Activated T-cell treated with anti-CD3 and anti-CD28 coated beads, Interleukin-2, amount 50 U/mL, for 4 hours (primary cell): Measurements from ENCODE around the gene MYOM3. TPM values are rescaled to one million over a fixed set of nuclear protein-coding genes. Genes with fewer than 3 reads are reported as not detected.

Experiments
- ATAC-seq, 2 donors: fragments of 200-7000 bp; cut with Tn5 transposase; one replicate each; pipeline ENCODE4 v1.10.0; 2021
- DNase-seq: peaks from one replicate; pipeline ENCODE4 v3.0.0-alpha.2; 2020
- H3K27me3 Mint-ChIP-seq: one replicate; pipeline ENCODE4 v1.8.0; 2021; ENCODE audit warnings: low read depth, mixed read lengths
- H3K36me3 Mint-ChIP-seq: one replicate; pipeline ENCODE4 v1.8.0; 2022; ENCODE audit warnings: mixed read lengths; ENCODE audit not compliant: insufficient read depth
- H3K4me1 Mint-ChIP-seq: one replicate; pipeline ENCODE4 v1.8.0; 2021; ENCODE audit warnings: low read depth, mixed read lengths
- H3K4me3 Mint-ChIP-seq: one replicate; pipeline ENCODE4 v1.8.0; 2021; ENCODE audit warnings: mild to moderate bottlenecking, moderate library complexity, mixed read lengths
- H3K9me3 Mint-ChIP-seq: one replicate; pipeline ENCODE4 v1.8.0; 2021; ENCODE audit warnings: mixed read lengths
- total RNA-seq, 3 donors: library from RNA; stranded (reverse); gene quantifications; one replicate each; pipeline ENCODE4 v1.2.1, GENCODE V29; 2021

Gene MYOM3
- total RNA-seq: not detected

DNA sequence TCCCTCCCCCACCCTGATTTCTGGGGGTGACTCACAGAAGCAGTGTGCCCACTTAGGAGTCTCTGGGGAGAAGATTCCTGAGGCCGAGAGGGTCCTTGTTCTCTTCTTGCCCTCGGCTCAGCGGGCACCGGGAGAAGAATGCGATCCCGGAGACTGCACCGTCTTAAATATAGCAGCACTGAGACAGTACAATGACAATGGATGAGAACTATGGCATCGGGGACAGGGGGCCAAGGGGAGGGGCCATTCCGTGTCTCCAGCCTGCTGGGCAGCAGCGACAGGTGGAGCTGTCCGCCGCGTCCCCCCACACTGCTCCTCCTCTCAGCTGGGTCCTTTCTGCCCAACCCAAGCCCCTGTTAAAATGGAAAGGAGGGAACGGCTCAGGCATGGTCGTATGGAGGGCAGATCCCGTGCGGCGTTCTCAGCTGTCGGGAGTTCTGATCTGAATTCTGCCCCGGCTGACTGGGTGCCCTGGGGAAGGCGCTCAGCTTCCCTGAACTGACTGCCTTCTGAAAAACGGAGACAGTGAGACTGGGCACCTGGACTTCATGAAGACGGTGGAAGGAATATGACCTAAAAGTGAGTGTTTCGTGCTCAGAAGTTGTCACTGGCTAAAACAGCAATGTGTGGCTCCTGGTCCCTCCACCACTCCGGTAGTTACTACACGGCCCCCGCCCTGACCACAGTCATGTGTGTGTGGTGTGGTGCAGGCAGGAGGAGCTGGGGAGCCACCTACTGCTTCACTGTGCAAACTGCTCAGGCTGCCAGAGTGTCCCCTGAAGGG, at the start of gene MYOM3:
MYOM3 (minus strand) TSS at position 140 of the 784 bp plus-strand sequence. CDS start 3,499 bp downstream, outside the sequence.
- H3K27me3 Mint-ChIP-seq: peaks cover 29% of the 10 kb centered on the region
- H3K9me3 Mint-ChIP-seq: no peaks in the 10 kb centered on the region
- H3K4me3 Mint-ChIP-seq: no peak within 1 kb of the TSS
- H3K4me1 Mint-ChIP-seq: peaks cover 3% of the 10 kb centered on the region
- no peaks in the 10 kb centered on the region for H3K36me3 Mint-ChIP-seq
- peak; percentile 91 to 94 for ATAC-seq
- no peak for DNase-seq

DNA sequence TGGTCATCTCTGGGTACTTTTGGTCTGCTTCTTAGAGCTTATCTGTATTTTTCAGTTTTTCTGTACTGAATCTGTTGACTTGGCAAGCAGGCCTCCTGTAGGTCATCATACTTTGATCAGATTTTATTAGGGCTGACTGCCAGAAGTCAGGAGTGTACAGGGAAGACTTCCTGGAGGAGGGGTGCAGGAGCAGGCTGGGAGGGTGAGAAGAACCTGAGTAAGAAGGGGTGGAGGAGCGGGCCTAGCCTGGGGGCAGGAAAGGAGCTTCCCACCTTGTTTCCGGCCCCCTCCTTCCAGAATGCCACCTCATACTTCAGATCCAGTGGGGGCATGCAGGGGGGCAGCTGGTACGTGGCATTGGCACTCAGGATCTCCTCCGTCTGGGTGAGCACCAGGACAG, 49.3 kb upstream of the MYOM3 start:
- ATAC-seq (no peak), DNase-seq (no peak)
- H3K4me3 Mint-ChIP-seq: no peak overlapping the region
- H3K27me3 Mint-ChIP-seq: no peaks in the 10 kb centered on the region
- H3K9me3 Mint-ChIP-seq: no peaks in the 10 kb centered on the region
- H3K36me3 Mint-ChIP-seq: peaks cover 12% of the 10 kb centered on the region
- no peaks in the 10 kb centered on the region for H3K4me1 Mint-ChIP-seq

DNA sequence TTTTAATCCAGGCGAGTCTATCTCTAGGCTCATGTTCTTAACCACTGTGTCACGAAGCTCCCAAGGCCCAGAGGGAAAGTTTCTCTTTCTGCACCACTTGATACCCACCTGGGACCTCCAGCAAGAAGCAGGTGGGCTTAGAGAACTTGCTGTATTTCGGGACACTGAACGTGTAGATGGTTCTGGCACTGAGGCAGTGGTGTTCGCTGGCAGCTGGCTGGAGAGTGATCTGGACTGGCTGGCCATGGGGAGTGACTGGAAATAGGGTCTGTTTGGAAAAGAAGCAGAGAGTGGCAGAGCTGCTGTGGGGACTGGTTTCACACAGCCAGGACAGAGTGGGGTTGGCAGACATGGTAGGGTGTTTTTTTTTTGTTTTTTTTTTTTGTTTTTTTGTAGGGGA, 47.4 kb upstream of the MYOM3 start:
- H3K27me3 Mint-ChIP-seq: no peaks in the 10 kb centered on the region
- ATAC-seq (no peak), DNase-seq (no peak)
- no peak overlapping the region for H3K4me3 Mint-ChIP-seq
- H3K9me3 Mint-ChIP-seq: no peaks in the 10 kb centered on the region
- peaks cover 4% of the 10 kb centered on the region for H3K36me3 Mint-ChIP-seq
- H3K4me1 Mint-ChIP-seq: no peaks in the 10 kb centered on the region

DNA sequence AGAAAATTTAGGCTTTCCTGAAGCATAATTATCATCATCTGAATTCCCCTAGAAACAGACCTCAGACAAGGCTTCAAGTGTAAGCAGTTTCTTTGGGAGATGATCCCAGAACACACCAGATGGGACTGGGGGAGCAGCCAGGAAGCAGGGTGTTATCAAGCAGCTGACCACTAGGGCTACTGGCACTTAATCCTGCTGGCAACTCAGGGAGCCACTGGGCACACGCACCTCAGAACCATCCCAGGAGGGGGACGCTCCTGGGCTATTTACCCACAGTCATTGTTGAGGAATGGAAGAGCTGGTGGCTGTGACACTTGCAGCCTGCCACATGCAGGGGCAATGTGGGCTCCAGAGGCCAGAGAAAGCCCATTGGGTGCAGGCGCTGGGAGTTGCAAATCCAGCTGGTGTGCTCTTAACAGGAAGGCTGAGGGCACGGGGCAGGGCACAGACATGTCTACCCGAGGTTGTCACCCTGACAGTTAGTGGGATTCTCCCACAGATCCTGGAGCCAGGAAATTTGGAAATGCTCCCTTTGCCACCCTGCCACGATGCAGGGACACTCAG, 46.1 kb upstream of the MYOM3 start:
- ATAC-seq: no peak
- H3K4me1 Mint-ChIP-seq: no peaks in the 10 kb centered on the region
- peaks cover 4% of the 10 kb centered on the region for H3K36me3 Mint-ChIP-seq
- no peak for DNase-seq
- no peaks in the 10 kb centered on the region for H3K9me3 Mint-ChIP-seq
- peaks cover 7% of the 10 kb centered on the region for H3K27me3 Mint-ChIP-seq
- no peak overlapping the region for H3K4me3 Mint-ChIP-seq

DNA sequence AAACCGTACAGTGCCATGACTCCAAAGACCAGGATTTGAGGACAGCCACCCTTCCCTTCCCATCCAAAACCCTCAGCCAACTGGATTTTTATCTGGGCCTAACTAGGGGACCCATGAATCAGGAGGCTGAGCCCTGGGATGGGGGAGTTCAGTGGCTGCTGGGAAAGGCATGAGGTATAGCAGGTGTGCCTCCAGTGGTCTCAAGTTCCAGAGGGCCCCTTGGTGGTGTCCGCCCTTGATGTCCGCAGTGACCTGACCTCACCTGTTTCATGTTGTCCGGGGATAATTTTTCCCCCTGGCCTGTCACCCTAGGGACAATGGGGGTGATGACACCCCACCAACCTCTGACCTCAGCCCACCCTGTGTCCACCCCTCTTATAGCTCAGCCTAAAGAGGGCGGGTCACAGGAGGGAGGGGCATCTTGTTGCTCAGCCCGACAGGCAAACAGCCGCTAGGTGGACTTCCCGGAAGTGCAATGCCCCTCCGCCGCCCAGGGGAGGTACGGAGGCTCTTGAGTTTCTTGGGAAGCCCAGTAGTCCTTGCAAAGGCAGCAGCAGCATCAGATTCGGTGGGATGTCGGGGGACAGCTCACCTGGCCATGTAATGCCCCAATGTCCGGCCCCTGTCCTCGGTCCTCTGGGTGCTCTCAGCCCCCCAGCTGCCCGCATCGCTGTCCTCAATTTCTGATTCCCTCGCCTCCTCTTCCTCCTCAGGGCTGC, 44.8 kb upstream of the MYOM3 start:
- DNase-seq: no peak
- H3K4me1 Mint-ChIP-seq: no peaks in the 10 kb centered on the region
- peaks cover 4% of the 10 kb centered on the region for H3K36me3 Mint-ChIP-seq
- no peaks in the 10 kb centered on the region for H3K9me3 Mint-ChIP-seq
- H3K4me3 Mint-ChIP-seq: no peak overlapping the region
- H3K27me3 Mint-ChIP-seq: peaks cover 11% of the 10 kb centered on the region
- ATAC-seq: no peak

DNA sequence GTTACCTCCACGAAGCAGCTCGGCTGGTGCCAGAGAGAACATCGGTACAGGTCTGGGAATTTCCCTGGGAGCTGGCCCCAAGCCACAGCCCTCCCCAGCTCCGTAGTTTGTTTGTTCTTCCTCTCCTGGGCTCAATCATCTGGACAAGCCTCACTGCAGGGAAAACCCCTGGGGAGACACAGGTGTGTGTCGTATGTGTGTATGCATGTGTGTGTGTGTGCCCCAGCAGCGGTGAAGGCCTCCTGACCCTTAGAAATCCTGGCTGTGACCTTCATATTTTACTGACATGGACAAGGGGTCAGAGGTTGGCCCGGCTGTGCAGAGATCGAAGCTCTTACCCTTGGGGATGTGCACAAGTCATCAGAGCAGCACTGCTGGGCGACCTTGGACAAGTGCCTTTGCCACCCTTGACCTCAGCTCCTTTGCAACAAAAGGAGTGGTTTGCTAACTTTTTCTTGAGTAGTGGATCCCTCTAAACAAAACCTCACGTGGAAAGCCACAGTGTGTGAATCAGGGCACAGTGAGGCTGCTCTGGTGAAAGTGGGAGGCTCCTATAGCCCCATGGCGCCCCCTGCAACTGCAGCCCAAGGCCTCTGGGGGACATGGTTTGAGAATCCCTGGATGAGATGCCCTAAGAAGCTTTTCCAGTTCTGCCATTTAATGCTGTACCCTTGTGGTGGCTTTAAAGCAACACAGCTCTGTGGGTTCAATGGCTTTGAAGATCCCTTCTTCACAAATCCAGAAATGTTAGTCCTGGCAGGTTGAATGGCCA, 43.3 kb upstream of the MYOM3 start:
- DNase-seq (no peak), ATAC-seq (no peak)
- H3K27me3 Mint-ChIP-seq: peaks cover 26% of the 10 kb centered on the region
- peaks cover 4% of the 10 kb centered on the region for H3K36me3 Mint-ChIP-seq
- no peak overlapping the region for H3K4me3 Mint-ChIP-seq
- peaks cover 10% of the 10 kb centered on the region for H3K4me1 Mint-ChIP-seq
- no peaks in the 10 kb centered on the region for H3K9me3 Mint-ChIP-seq

DNA sequence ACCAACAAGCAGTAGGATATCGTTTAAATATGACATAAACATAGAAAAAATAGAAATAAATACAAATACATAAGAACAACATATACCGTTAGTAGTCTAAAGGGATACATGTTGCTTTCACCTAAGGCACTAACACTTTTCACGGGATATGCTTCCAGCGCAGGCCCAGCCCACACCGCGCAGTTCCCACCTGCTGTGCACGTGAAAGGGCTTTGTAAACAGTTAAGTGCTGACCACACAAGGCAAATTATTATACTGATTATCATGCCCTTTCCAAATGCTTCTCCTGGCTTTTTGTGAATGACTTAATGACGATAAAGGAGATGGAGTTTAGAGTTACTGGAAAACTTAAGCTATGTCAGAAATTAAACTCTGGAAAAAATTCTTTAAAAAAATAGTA, 42.3 kb upstream of the MYOM3 start:
- Mint-ChIP-seq H3K4me3 (no peak overlapping the region), H3K4me1 (peaks cover 16% of the 10 kb centered on the region), H3K27me3 (peaks cover 26% of the 10 kb centered on the region), H3K36me3 (peaks cover 4% of the 10 kb centered on the region), H3K9me3 (no peaks in the 10 kb centered on the region)
- DNase-seq (no peak), ATAC-seq (no peak)

DNA sequence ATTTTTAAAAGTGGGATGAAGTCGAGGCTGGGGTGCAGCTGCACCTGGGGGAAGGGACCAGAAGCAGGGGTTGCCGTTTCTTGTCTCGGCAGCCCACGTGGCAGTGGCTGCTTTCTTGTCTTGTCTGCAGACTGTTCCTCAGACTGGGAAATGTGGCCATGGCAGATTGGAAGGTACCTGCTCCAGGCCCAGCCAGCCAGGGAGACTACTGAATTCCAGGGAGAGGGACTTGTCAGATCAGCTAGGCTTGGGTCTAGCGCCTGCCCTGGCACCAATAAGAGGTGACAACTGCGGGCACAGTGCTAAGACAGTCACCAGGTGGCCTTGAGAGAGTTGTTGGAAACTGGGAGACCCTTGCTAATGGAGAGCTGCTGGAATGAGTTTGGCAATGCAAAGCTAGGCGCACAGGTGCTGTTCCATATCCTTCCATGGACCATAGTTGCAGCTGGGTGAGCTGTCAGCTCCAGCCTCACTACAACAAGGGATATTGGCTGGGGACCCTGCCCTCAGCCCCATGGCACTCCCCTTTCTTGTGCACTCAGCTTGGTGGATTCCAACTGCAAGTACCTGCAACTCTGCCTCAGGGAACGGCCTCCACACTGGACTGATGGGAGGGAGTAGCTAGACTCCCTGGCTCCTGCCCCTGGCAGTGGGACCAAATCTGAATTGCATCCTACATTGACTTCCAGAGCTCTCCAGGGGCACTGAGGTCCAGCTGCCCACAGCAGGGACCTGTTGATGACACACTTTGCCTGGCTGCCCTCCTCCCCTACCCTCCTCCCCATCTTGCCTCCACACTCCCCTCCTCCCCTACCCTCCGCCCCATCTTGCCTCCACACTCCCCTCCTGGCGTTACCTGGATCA, 40.9 kb upstream of the MYOM3 start:
- DNase-seq: no peak
- Mint-ChIP-seq H3K9me3 (no peaks in the 10 kb centered on the region), H3K4me3 (no peak overlapping the region), H3K27me3 (peaks cover 28% of the 10 kb centered on the region), H3K36me3 (peaks cover 3% of the 10 kb centered on the region), H3K4me1 (peaks cover 16% of the 10 kb centered on the region)
- ATAC-seq: no peak

DNA sequence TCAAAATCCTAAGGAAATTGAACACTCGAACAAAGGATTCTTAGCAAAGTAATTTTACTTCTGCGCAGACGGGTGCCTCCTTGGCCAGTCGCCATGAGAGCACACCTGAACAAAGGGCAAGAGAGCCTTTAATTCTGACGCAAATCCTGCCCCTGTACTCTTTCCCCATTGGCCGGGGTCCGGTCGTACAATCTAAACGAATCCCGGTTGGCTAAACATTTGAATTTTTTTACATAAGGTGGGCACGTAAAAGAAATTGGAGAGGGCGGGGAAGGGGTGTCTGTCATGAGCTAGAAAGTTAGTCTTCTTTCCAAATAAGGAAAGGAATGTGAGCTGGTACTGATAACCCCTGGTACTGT, 39.2 kb upstream of the MYOM3 start:
- DNase-seq (no peak), ATAC-seq (no peak)
- peaks cover 16% of the 10 kb centered on the region for H3K4me1 Mint-ChIP-seq
- no peaks in the 10 kb centered on the region for H3K36me3 Mint-ChIP-seq
- no peaks in the 10 kb centered on the region for H3K9me3 Mint-ChIP-seq
- H3K4me3 Mint-ChIP-seq: peak overlapping the region; percentile 56
- H3K27me3 Mint-ChIP-seq: peaks cover 32% of the 10 kb centered on the region

DNA sequence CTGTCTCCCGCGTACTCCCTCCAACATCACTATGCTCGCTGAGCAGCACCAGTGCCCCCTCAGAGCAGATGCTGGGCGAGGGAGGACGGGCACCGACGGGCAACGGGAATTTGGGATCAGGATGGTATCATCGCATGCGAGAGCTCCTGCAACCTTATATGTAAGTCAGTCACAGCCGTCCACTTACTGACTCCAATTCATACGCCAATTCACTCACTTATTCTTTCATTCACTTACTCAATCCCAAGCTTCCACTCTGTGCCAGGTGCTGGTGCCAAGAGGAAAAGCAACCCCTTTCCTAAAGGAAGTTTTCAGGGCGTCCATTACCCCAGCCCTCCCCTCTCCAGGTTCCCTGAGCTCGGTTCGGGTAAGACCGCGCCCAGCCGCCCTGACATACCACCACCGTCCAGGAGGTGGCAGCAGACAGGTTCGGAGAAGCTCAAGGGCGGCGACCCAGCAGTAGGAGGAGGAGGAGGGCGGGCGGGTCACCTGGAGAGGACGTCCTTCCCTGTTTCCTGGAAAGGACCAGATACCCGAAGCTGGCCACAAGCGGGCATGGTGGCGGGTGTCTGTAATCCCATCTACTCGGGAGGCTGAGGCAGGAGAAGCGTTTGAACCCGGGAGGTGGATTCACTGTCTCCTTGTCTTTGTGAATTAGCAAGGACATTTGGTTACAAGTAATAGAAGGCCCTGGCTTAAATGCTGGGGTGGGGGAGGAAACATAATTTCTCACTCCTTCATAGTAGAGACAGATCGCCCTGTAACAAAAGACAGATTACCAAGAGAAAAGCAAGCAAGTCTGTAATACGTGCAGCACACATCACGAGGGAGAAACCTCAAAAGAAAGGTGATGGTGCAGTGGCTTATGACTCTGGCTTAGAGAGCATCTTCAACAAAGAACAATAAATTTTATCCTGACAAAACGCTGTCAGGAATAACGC, 38.6 kb upstream of the MYOM3 start:
- Mint-ChIP-seq H3K36me3 (no peaks in the 10 kb centered on the region), H3K27me3 (peaks cover 34% of the 10 kb centered on the region), H3K4me3 (peak overlapping the region; percentile 56), H3K9me3 (no peaks in the 10 kb centered on the region), H3K4me1 (peaks cover 16% of the 10 kb centered on the region)
- peak; percentile 87 for DNase-seq
- peak; percentile 89 to 91 for ATAC-seq

DNA sequence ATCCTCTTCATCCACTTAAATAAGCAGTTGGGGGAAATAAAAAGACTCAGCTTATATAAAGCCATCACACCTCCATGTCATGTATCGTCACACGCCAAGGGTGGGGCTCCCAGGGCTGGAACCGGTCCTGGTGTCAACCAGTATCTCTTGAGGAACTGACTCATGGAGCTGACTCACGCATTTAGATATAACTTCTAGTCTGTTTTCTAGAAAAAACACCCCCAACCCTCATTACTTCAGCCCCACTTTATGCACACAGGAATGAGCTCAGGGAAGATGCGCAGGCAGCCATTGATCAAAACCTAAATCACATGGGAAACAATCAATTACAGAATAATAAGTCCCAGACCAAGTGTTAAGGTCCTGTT, 37.9 kb upstream of the MYOM3 start:
- Mint-ChIP-seq H3K27me3 (peaks cover 34% of the 10 kb centered on the region), H3K4me1 (peaks cover 16% of the 10 kb centered on the region), H3K36me3 (no peaks in the 10 kb centered on the region), H3K9me3 (no peaks in the 10 kb centered on the region), H3K4me3 (peak overlapping the region; percentile 56)
- peak; percentile 86 to 89 for ATAC-seq
- peak; percentile 37 for DNase-seq

DNA sequence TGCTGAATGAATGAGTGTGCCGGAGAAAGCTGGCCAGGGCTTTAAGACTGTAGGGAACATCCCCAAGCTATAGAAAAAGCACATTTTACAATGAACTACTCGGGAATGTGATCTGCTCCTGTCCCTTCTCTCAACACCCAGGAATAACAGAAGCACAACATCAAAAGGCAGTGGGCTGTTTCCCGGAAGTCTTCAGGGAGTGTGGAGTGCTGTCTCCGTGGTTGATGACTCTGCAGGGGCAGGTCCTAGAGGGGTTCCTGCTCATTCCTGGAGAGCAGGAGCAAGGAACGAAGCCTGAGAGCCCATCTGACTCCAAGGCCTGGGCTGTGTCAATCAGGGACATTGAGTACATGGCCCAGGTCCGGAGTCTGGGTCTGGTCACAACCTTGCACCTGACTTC, 35.9 kb upstream of the MYOM3 start:
- H3K36me3 Mint-ChIP-seq: no peaks in the 10 kb centered on the region
- H3K4me1 Mint-ChIP-seq: peaks cover 16% of the 10 kb centered on the region
- H3K27me3 Mint-ChIP-seq: peaks cover 26% of the 10 kb centered on the region
- H3K9me3 Mint-ChIP-seq: no peaks in the 10 kb centered on the region
- DNase-seq (no peak), ATAC-seq (no peak)
- no peak overlapping the region for H3K4me3 Mint-ChIP-seq

DNA sequence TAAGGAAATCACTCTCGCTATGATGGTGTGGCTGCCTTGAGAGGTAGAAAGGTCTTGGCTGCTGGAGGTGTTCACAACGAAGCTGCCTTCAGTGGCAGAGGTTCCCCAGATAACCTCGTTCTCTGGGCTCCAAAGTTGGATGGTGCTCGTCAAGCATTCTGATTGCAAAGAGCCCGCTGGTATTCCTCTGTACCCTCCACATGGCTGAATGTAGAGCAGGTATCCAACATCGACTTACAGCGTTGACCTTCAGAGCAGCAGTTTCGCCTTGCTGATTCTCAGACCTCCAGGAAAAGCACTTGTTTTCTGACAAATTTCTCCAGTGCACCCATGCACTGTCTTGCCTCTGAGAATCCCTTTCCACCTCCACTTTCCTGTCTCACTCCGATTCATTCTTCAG, 35.3 kb upstream of the MYOM3 start:
- ATAC-seq (no peak), DNase-seq (no peak)
- H3K4me3 Mint-ChIP-seq: no peak overlapping the region
- peaks cover 25% of the 10 kb centered on the region for H3K27me3 Mint-ChIP-seq
- no peaks in the 10 kb centered on the region for H3K36me3 Mint-ChIP-seq
- no peaks in the 10 kb centered on the region for H3K9me3 Mint-ChIP-seq
- H3K4me1 Mint-ChIP-seq: peaks cover 16% of the 10 kb centered on the region
